Measurements from ENCODE around the gene MBD3L4.
"Not testable (repeated sequence)": the region's sequence is repeated elsewhere in the genome, so short reads cannot be mapped to it uniquely, and the experiment has no call there.

MBD3L4 gene

DNA sequence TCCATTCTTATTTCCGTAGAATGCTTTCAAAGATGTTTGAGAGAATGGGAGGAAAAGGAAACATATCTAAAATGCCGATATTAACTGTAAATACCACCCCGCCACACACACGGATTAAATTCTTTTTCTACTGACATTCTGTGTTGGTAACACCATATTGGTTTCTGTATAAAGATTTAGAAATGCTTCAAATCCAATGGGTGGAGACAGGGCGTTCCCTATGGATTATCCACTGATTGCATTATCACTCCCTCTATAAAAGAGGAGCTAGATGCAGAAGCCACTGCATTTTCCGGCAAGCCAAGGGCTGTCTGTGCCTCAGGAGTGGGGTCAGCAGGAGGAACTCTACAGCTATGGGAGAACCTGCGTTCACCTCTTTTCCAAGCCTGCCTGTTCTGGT is 9.0 kb upstream of the MBD3L4 start, which contains the start of gene MBD3L2:
Gene MBD3L2, plus strand, starts transcription at position 301 of the 400 bp plus-strand sequence. Its CDS starts 53 bp downstream, at position 354.
- DNase-seq: not testable (repeated sequence)

DNA sequence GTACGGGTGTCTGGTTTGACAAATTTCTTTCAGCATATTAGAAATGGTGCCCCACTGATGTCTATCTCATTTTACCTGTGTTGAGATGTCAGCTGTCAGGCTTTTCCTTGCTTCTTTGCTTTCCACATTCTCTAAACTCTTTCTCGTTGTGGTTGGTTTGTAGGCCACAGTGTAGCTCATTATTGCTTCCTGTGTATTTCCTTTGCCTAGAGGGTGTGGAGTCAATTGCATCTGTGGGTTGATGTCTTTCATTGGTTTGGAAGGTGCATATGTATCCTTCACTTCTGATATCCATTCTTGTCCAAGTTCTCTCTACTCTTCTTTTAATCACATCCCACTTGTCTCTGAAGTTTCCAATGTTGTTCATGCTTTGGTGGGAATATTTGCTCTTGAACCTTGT is 1.6 kb upstream of the MBD3L4 start:
- not testable (repeated sequence) for DNase-seq

DNA sequence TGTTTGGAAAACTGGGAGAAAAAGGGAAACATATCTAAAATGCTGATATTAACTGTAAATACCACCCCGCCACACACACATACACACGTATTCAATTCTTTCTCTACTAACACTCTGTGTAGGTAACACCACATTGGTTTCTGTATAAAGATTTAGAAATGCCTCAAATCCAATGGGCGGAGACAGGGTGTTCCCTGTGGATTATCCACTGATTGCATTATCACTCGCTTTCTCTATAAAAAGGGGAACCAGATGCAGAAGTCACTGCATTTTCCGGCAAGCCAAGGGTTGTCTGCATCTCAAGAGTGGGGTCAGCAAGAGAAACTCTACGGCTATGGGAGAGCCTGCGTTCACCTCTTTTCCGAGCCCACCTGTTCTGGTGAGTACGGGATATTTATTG is 9.7 kb downstream of the MBD3L4 start, which contains the start of gene MBD3L5:
Gene MBD3L5, plus strand, starts transcription at position 301 of the 400 bp plus-strand sequence. Its CDS starts 34 bp downstream, at position 335.
- DNase-seq: not testable (repeated sequence)

DNA sequence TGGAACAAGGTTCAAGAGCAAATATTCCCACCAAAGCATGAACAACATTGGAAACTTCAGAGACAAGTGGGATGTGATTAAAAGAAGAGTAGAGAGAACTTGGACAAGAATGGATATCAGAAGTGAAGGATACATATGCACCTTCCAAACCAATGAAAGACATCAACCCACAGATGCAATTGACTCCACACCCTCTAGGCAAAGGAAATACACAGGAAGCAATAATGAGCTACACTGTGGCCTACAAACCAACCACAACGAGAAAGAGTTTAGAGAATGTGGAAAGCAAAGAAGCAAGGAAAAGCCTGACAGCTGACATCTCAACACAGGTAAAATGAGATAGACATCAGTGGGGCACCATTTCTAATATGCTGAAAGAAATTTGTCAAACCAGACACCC is 11.2 kb downstream of the MBD3L4 start:
- not testable (repeated sequence) for DNase-seq

DNA sequence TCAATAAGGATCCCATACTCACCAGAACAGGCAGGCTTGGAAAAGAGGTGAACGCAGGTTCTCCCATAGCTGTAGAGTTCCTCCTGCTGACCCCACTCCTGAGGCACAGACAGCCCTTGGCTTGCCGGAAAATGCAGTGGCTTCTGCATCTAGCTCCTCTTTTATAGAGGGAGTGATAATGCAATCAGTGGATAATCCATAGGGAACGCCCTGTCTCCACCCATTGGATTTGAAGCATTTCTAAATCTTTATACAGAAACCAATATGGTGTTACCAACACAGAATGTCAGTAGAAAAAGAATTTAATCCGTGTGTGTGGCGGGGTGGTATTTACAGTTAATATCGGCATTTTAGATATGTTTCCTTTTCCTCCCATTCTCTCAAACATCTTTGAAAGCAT is 18.6 kb downstream of the MBD3L4 start, which contains the start of gene MBD3L2B:
Gene MBD3L2B, minus strand, starts transcription at position 101 of the 400 bp plus-strand sequence. Its CDS starts 34 bp downstream, at position 67.
- not testable (repeated sequence) for DNase-seq

DNA sequence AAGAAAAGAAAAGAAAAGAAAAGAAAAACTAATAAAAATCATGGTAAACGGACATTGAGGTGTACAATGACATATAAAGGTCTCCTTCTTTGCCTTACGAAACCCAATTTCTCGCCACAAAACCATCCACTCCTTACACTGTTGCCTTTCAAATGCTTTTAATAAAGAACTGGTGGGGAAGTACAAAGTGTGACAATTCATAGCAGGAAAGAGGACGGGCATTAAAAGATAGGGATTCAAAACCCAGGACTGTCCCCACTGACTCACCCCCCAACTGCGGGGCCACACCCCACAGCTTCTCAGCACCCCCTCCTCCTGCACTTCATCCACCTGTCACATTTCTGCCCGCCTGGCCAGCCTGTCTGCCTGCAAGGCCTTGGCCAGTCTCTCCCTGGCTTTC is 21.2 kb downstream of the MBD3L4 start:
- no peak for DNase-seq

DNA sequence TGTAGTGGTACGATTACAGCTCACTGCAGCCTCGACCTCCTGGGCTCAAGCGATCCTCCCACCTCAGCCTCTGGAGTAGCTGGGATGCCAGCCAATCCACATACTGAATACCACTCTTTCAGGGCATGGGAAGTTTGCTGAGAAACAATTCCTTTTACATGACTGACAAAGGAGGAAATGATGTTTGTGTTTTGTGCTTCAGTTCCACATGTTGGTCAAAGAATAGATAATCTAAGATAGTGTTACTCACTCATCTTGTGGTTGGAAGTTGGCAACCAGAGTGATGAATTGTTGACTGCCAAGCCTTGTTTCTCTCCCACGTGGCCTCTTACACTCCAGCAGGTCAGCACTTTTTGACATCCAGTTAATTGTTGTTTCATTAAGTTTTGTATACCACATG is 26.3 kb downstream of the MBD3L4 start:
- DNase-seq: peak; percentile 67 to 90 (median 78)

DNA sequence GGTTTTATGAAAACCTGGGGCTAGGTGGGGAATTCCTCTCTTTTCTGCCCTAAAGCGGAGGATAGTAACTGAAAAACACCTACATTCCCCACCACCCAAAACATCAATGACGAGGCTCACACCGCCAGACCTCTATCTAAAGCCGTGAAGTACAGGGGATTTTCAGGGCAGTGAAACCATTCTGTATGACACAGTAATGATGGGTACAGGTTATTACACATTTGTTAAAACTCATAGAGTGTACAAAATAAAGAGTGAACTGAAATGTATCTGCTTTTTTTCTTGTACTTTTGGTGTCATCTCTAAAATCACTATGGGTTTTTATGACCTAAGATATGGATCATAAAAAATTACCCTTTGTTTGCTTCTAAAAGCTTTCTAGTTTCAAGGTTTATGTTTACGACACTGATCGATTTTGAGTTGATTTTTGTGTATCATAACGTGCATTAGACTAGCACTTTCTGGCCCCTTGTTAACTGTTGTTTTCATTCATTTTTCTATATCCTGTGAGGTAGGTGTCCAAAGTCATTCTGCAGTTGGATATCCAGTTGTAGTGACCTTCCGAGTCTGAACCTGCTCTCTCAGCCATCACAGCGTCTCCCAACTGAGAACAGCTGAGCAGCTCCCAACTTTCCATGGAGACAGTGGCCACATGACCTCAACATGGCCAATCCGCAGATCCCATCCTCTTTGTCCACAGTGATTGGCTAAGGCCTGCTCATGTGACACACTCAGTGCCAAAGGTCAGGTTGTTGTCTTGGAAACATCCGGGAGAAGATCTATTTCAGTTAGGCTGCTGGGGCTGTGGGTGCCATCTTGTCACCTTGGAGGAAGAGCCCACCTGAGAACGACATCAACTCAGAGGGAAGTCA is 29.0 kb downstream of the MBD3L4 start:
- no peak for DNase-seq

DNA sequence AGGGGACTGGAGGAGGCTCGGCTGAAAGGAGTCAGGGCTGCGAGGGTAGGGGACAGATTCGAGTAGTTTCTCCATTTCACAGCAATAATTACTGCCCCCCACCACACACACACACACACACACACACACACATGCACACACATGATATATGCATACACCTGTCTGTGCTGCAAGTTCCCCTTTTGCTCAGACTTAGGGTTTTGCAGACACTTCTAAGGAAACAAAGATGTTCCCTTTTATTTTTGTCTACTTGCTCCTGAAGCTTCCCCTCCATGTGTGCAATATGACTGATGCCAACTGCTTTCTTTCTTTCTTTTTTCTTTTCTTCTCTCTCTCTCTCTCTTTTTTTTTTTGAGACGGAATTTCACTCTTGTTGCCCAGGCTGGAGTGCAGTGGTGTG is 32.1 kb downstream of the MBD3L4 start:
- peak in 2 of 4 experiments; percentile 44 to 54 for DNase-seq

DNA sequence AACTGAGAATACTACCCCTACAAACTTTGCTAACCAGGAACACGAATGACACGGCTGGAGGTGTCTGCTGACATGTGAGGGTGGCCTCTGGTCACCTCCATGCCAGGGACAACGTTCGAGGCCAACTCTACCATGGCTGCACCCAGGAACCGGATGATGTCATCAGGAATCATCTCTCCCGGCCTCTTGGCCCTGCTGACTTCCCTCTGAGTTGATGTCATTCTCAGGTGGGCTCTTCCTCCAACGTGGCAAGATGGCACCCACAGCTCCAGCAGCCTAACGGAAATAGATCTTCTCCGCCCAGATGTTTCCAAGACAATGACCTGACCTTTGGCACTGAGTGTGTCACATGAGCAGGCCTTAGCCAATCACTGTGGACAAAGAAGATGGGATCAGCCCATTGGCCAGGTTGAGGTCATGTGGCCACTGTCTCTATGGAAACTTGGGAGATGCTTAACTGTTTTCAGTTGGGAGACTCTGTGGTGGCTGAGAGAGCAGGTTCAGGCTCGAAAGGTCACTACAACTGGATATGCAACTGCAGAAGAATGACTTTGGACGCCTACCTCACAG is 33.8 kb downstream of the MBD3L4 start:
- no peak for DNase-seq

DNA sequence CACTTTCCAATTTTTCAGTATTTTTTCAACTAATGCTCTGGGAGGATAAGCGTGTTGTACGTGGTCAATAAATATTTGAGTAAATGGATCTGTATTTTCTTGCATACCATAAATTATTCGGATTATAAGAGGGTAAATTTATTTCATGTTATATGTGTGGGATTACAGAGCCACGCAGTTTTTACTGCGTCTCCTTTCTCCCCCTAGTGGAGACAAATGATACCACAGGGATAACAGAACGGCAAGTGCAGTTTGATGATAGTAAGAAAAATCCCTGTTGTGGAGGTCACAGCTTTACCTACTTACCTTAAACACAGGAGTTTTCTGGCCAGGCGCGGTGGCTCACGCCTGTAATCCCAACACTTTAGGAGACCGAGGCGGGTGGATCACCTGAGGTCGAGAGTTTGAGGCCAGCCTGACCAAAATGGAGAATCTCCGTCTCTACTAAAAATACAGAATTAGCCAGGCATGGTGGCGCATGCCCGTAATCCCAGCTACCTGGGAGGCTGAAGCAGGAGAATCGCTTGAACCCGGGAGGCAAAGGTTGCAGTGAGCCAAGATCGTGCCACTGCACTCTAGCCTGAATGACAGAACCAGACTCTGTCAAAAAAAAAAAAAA is 35.6 kb downstream of the MBD3L4 start:
- DNase-seq: peak; percentile 41 to 79 (median 68)

DNA sequence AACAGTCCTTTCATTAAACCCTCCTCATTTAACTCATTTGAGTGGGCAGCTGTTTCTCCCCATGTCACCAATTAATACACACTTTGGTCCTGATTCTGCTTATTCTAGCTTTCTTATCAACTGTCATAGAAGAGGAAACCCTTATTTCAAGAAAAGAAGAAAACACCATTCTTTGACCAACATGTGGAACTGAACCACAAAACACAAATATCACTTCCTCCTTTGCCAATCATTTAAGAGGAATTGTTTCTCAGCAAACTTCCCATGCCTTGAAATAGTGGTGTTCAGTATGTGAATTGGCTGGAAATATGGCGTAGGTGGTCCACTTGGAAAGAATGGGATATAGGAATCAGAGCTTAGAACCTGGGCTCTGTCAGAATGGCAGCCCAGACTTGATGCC is 39.2 kb downstream of the MBD3L4 start:
- peak; percentile 19 to 77 (median 52) for DNase-seq

DNA sequence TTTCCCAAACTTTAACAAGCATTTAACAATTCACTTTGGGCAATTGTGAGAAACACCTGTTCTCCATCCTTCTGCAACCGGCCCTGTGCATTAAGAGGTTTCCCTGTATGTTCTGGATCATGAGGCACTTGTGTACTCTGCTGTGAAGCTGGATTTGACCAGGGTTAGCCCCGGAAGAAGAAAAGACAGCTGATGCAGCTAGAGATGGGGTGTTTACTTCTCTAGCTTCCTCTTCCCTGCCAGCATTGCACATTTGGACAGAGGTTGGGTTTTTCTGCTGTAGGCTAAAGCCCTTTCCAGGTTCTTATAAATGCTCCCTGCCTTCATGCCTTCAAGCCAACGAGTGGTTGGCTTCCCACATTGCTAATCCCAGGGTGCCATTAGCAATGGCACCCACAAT is 39.6 kb downstream of the MBD3L4 start:
- peak; percentile 35 to 79 (median 66) for DNase-seq

DNA sequence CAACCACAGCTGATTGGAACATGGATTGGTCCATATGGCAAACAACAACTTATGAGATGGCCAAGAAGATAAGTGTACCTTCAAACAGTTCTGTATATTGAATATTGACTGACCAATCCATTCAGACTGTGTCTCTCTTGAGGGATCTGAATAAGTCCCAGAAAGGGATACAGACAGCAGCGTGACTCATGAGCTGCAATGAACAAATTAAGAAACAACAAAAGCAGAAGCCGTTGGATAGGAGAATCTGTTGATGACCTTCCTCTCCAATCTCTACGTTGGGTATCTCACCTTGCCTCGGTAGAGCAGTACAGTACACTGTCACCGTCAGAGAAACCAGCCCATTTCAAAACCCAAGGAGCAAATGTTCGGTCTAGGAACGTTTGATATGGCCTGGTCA is 40.0 kb downstream of the MBD3L4 start:
- DNase-seq: peak; percentile 45 to 79 (median 71)

DNA sequence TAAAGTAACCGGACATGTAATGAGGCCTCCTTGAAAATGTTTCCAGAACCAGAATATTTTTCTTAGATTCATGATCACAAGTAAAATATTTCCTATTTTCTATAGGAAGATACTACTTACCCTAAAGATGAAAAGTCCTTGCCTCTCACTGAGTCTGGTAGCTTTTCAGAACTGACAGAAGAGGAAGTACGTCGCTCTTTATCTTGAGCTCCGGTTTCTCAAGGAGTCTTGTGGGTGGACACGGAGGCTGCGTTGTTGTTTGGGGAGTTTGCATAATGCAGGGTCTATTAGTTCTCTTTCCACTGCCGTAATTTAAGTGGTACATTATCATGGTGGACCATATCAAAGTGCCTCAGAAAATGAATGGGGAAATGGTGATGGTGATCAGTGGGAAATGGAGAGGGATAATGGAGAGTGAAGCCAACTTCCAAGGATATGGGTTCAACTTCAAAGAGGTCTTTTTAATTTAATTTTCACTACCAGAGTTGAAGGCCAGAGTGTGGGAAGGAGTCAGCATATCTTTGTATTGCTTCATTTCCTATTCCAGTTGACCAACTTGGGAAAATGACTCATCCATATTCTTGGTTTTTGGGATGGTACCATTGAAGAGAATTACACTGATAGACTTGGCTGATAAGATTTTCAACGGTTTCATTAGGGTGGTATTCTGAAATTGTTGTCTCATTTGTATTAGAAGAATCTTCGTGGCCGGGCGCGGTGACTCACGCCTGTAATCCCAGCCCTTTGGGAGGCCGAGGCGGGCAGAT is 42.1 kb downstream of the MBD3L4 start:
- DNase-seq: peak; percentile 80 to 90 (median 85)

DNA sequence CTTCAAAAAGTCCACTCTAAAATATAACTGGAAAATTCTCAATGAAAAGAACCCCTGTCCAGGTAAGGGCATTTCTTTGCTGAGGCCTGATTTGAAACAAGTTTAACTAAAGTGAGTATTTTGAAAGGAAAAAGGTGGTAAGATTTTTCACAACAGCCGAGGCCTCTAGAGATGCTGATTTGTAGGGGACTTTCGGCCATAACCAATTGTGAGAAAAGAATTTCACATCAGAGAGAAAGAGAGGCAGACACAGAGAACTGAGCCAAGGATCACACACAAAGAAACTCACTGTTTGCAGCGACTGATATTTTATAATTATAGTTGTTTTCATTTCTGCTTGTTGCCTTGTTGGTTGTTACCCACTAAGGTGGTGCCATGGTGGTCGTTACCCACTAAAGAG is 43.2 kb downstream of the MBD3L4 start:
- DNase-seq: no peak

DNA sequence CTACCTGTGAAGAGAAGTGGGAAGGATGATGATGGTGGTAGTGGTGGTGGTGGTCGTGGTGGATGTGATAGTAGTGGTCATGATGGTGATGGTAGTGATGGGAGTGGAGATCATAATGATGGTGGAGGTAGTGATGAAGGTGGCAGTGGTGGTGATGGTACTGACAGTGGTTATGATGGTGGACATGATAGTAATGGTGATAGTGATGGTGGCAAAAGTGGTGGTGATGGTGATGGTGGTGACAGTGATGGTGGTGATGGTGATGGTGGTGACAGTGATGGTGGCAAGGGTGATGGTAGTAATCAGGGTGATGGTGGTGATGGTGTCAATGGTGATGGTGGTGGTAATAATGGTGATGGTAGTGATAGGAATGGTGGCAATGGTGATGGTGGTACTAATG is 44.9 kb downstream of the MBD3L4 start:
- DNase-seq: no peak

DNA sequence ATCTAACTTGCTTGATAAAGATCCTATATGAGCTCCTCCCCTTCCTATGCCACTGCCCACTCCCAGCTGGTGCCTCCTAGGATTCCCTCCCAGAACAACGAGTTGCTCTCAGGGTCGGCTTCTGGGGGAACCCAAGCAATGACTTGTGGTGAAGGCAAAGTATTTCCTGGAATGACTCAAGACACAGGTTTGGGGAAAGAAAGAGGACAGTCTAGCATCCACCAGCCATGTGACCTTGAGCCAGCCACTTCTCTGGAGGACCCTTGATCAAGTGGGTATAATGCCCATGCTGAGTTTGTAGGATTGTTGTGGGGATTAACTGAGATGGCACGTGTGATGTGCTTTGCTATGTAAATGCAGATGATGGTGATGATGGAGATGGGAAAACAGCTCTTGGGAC is 51.7 kb downstream of the MBD3L4 start:
- DNase-seq: no peak

DNA sequence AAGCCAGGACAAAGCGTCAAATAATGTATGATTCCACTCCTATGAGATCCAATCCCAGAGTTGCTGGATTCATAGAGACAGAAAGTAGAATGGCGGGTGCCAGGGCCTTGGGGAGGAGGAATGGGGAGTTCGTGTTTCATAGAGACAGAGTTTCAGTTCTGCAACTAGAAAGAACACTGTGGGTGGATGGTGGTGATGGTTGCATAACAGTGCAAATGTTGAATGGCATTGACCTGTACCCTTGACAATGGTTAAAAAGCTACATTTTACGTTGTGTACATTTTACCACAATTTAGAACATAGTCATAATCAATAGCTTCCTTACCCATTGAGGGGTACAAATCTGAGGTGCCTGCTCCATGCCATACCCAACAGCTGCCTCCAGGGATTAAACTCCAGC is 52.1 kb downstream of the MBD3L4 start:
- DNase-seq: peak; percentile 59 to 83 (median 71)
